ENCODE data around the gene LSM3. TPM values are rescaled to one million over a fixed set of nuclear protein-coding genes. Genes with fewer than 3 reads are reported as not detected.

LSM3 gene
- total and polyA plus RNA-seq, 9 of the 15 experiments (the other 6 are each of a cell fraction or from before 2014, with no cell fraction given) = 33.8 to 203 (median 61.2) TPM

DNA sequence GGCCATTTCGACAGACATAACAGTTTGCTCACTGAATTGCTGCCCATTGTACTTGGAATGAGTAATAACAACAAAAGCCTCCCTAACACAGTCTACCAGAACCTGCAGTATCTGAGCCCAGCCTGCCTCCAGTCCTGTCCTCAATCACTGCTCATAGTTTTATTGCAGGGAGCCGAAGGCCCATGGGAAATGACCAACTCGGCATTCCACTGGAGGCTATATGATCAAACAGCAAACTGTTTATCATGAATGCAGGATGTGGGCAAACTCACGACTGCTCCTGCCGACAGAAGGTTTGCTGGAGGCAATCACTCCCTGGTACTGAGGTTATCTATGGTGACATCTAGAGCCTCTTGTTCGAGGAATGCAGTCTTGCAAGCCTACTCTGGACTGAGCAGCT, 46.3 kb downstream of the LSM3 start:
- no peak overlapping the region for H3K27ac ChIP-seq (ENCODE audit: extremely low read depth, low read depth, low read length)
- ATAC-seq = peak; percentile 29; the same call in 1 of the 3 replicates
- H3K4me1 ChIP-seq (replicated peaks in 1 of 2; ENCODE audit: control insufficient read depth in 2 of 2, insufficient read depth in 2 of 2, low read length in 2 of 2) = peaks cover 12 to 42% of the 10 kb centered on the region in 2 experiments; a peak in 4 of 5 replicates
- CTCF ChIA-PET (ENCODE audit: low intra/inter-chr PET ratio) = no interaction called here
- no peaks in the 10 kb centered on the region for H3K9me1 ChIP-seq (ENCODE audit: control insufficient read depth, insufficient read depth, low read length)
- intact Hi-C loops (cut with micrococcal nuclease) (no loop called here), in situ Hi-C loops (cut with MboI) (no loop called here)
- no peak overlapping the region for H3K4me3 ChIP-seq
- BruUV-seq (replicated peaks) = no TSS peak
- H3K4me2 ChIP-seq (ENCODE audit: insufficient read depth, low read length) = no peak overlapping the region
- H3K9ac ChIP-seq (ENCODE audit: insufficient read depth in 1 of 2, low read depth in 2 of 2, low read length in 2 of 2) = no peak overlapping the region
- no peaks in the 10 kb centered on the region; the same call in 2 of the 3 replicates for H3K36me3 ChIP-seq (ENCODE audit: control insufficient read depth, insufficient read depth, low read length)
- POLR2A ChIA-PET = no interaction called here
- no peaks in the 10 kb centered on the region for H3K27me3 ChIP-seq (ENCODE audit: control insufficient read depth in 2 of 2, insufficient read depth in 2 of 2, low read length in 2 of 2)
- no peaks in the 10 kb centered on the region for H4K20me1 ChIP-seq (replicated peaks; ENCODE audit: control insufficient read depth, insufficient read depth, low read length)
- WGBS (ENCODE audit: insufficient coverage, low coverage, missing lambda C conversion rate) = 29% methylated on average over 6 of the region's 6 CpGs
- DNase-seq (ENCODE audit: extremely low read depth in 1 of 4, low spot score in 3 of 4) = no peak
- FAIRE-seq = no peak
- peak; percentile 51; the same call in 1 of the 2 replicates for TF ChIP-seq DMBX1 (CRISPR knock-in tag; IDR thresholded peaks at IDR 0.05; ENCODE audit: borderline replicate concordance)
- TF ChIP-seq TFAM (CRISPR knock-in tag; conservative IDR thresholded peaks at IDR 0.05) = no peak
- TF ChIP-seq ZNF778 (CRISPR knock-in tag; IDR thresholded peaks at IDR 0.05) = no peak
- no peak for TF ChIP-seq HCFC1 (IDR thresholded peaks at IDR 0.05; ENCODE audit: low read depth, low read length)
- TF ChIP-seq BMI1 (IDR thresholded peaks at IDR 0.05; ENCODE audit: low read length) = no peak
- TF ChIP-seq HSF4 (CRISPR knock-in tag; IDR thresholded peaks at IDR 0.05; ENCODE audit: borderline replicate concordance) = no peak
- TF ChIP-seq, protein P1, sequence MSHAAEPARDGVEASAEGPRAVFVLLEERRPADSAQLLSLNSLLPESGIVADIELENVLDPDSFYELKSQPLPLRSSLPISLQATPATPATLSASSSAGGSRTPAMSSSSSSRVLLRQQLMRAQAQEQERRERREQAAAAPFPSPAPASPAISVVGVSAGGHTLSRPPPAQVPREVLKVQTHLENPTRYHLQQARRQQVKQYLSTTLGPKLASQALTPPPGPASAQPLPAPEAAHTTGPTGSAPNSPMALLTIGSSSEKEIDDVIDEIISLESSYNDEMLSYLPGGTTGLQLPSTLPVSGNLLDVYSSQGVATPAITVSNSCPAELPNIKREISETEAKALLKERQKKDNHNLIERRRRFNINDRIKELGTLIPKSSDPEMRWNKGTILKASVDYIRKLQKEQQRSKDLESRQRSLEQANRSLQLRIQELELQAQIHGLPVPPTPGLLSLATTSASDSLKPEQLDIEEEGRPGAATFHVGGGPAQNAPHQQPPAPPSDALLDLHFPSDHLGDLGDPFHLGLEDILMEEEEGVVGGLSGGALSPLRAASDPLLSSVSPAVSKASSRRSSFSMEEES (CRISPR knock-in tag; IDR thresholded peaks at IDR 0.05) = no peak
- TF ChIP-seq, protein P2, sequence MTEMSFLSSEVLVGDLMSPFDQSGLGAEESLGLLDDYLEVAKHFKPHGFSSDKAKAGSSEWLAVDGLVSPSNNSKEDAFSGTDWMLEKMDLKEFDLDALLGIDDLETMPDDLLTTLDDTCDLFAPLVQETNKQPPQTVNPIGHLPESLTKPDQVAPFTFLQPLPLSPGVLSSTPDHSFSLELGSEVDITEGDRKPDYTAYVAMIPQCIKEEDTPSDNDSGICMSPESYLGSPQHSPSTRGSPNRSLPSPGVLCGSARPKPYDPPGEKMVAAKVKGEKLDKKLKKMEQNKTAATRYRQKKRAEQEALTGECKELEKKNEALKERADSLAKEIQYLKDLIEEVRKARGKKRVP (CRISPR knock-in tag; IDR thresholded peaks at IDR 0.05) = no peak
- TF ChIP-seq ZNF408 (CRISPR knock-in tag; IDR thresholded peaks at IDR 0.05; ENCODE audit: low read depth) = no peak
- TF ChIP-seq MTA3 (IDR thresholded peaks at IDR 0.05; ENCODE audit: borderline replicate concordance) = no peak
- TF ChIP-seq MTA1 (IDR thresholded peaks at IDR 0.05; ENCODE audit: borderline replicate concordance) = no peak
- no peak for TF ChIP-seq MYC (IDR thresholded peaks at IDR 0.05; ENCODE audit: low read depth, low read length)
- TF ChIP-seq MYC (CRISPR knock-in tag; IDR thresholded peaks at IDR 0.05; ENCODE audit: borderline replicate concordance, low read depth) = no peak
- no peak for TF ChIP-seq ZNF140 (CRISPR knock-in tag; IDR thresholded peaks at IDR 0.05)
- TF ChIP-seq TSHZ1 (CRISPR knock-in tag; IDR thresholded peaks at IDR 0.05) = 0 out of 2 replicates have a peak, but pooled peaks have one; percentile 18
- no peak for TF ChIP-seq PURB (CRISPR knock-in tag; IDR thresholded peaks at IDR 0.05; ENCODE audit: low read depth)
- TF ChIP-seq NEUROD1 (IDR thresholded peaks at IDR 0.05; ENCODE audit: borderline replicate concordance, low read depth, low read length, partially characterized antibody) = no peak
- TF ChIP-seq TCF7L2 (IDR thresholded peaks at IDR 0.05; ENCODE audit: low read depth, low read length) = no peak
- no peak overlapping the region for H2AFZ ChIP-seq (ENCODE audit: low read depth, low read length)
- no peaks in the 10 kb centered on the region for H3K79me2 ChIP-seq (ENCODE audit: control insufficient read depth, insufficient read depth, low read length)
- H3K9me3 ChIP-seq (replicated peaks; ENCODE audit: control insufficient read depth, insufficient read depth, low read depth, low read length) = peaks cover 13% of the 10 kb centered on the region

Data from K562 (cell line).